Measurements from ENCODE around the gene ZNF888.
A peak's percentile ranks its signal among the peaks of the same experiment; 100 is the strongest.
"Not testable (repeated sequence)": the region's sequence is repeated elsewhere in the genome, so short reads cannot be mapped to it uniquely, and the experiment has no call there.

Gene ZNF888

GRCh38 chr19:52936151-52936953 is 13.1 kb upstream of the ZNF888 start:
- H3K27ac ChIP-seq (ENCODE audit: low read depth, low read length), result no peak overlapping the region
- WGBS (ENCODE audit: extremely low coverage, insufficient coverage, low lambda C conversion rate), result no CpG with 5 or more reads among the region's 12 CpGs
- H3K4me2 ChIP-seq (ENCODE audit: low read length), result no peak overlapping the region

GRCh38 chr19:52935434-52935833 is 12.2 kb upstream of the ZNF888 start:
- Histone ChIP-seq H3K4me1 (ENCODE audit: control insufficient read depth, low read depth, low read length) (no peaks in the 10 kb centered on the region), H3K79me2 (ENCODE audit: control insufficient read depth, insufficient read depth, low read length) (peaks cover 9% of the 10 kb centered on the region), H3K4me3 (ENCODE audit: low read length) (no peak overlapping the region), H3K4ac (ENCODE audit: low read depth, low read length) (no peak overlapping the region), H2AK5ac (ENCODE audit: low read length) (no peak overlapping the region), H3K4me2 (ENCODE audit: low read length) (no peak overlapping the region), H3K18ac (ENCODE audit: low read length) (no peak overlapping the region), H2BK15ac (replicated peaks; ENCODE audit: low read depth) (no peak overlapping the region), H3K56ac (ENCODE audit: low read length) (no peak overlapping the region), H3K79me1 (ENCODE audit: low read length) (peaks cover 13% of the 10 kb centered on the region), H2BK5ac (ENCODE audit: low read length) (no peak overlapping the region), H3K23ac (ENCODE audit: low read length) (no peak overlapping the region), H3K27ac (ENCODE audit: low read depth, low read length) (no peak overlapping the region), H4K5ac (ENCODE audit: low read length) (no peak overlapping the region), H2BK120ac (ENCODE audit: low read depth, low read length) (no peak overlapping the region), H3K36me3 (ENCODE audit: control insufficient read depth, insufficient read depth, low read length) (no peaks in the 10 kb centered on the region), H3K9ac (ENCODE audit: low read length) (no peak overlapping the region), H3K27me3 (ENCODE audit: insufficient read depth, low read length, poor library complexity) (no peaks in the 10 kb centered on the region), H4K8ac (ENCODE audit: low read depth, low read length) (no peak overlapping the region)
- WGBS (ENCODE audit: extremely low coverage, insufficient coverage, low lambda C conversion rate), result no CpG with 5 or more reads among the region's 8 CpGs
- no peak for DNase-seq

More at GRCh38 chr19:52936151-52936953, 13.1 kb upstream of the ZNF888 start:
- no peak for DNase-seq
- peaks cover 10% of the 10 kb centered on the region for H3K79me2 ChIP-seq (ENCODE audit: control insufficient read depth, insufficient read depth, low read length)
- H3K4ac ChIP-seq (ENCODE audit: low read depth, low read length), result no peak overlapping the region
- H3K79me1 ChIP-seq (ENCODE audit: low read length), result peaks cover 13% of the 10 kb centered on the region
- H2BK5ac ChIP-seq (ENCODE audit: low read length), result no peak overlapping the region
- no peak overlapping the region for H4K5ac ChIP-seq (ENCODE audit: low read length)
- H3K23ac ChIP-seq (ENCODE audit: low read length), result no peak overlapping the region
- H3K36me3 ChIP-seq (ENCODE audit: control insufficient read depth, insufficient read depth, low read length), result no peaks in the 10 kb centered on the region
- H3K4me1 ChIP-seq (ENCODE audit: control insufficient read depth, low read depth, low read length), result no peaks in the 10 kb centered on the region
- no peak overlapping the region for H2BK15ac ChIP-seq (replicated peaks; ENCODE audit: low read depth)
- H3K4me3 ChIP-seq (ENCODE audit: low read length), result no peak overlapping the region
- no peak overlapping the region for H4K8ac ChIP-seq (ENCODE audit: low read depth, low read length)
- no peak overlapping the region for H3K18ac ChIP-seq (ENCODE audit: low read length)
- H3K56ac ChIP-seq (ENCODE audit: low read length), result no peak overlapping the region
- no peaks in the 10 kb centered on the region for H3K27me3 ChIP-seq (ENCODE audit: insufficient read depth, low read length, poor library complexity)
- H2BK120ac ChIP-seq (ENCODE audit: low read depth, low read length), result no peak overlapping the region
- no peak overlapping the region for H2AK5ac ChIP-seq (ENCODE audit: low read length)
- no peak overlapping the region for H3K9ac ChIP-seq (ENCODE audit: low read length)

GRCh38 chr19:52924641-52925040 is 1.4 kb upstream of the ZNF888 start:
- H3K36me3 ChIP-seq (ENCODE audit: control insufficient read depth, insufficient read depth, low read length); DNase-seq; H3K4me3 ChIP-seq (ENCODE audit: low read length); H3K79me1 ChIP-seq (ENCODE audit: low read length); H3K79me2 ChIP-seq (ENCODE audit: control insufficient read depth, insufficient read depth, low read length); H3K27me3 ChIP-seq (ENCODE audit: insufficient read depth, low read length, poor library complexity); H3K27ac ChIP-seq (ENCODE audit: low read depth, low read length); H4K5ac ChIP-seq (ENCODE audit: low read length); H3K56ac ChIP-seq (ENCODE audit: low read length); H3K4me1 ChIP-seq (ENCODE audit: control insufficient read depth, low read depth, low read length); H3K18ac ChIP-seq (ENCODE audit: low read length); H2BK15ac ChIP-seq (replicated peaks; ENCODE audit: low read depth); H4K8ac ChIP-seq (ENCODE audit: low read depth, low read length); H2BK5ac ChIP-seq (ENCODE audit: low read length); H3K4ac ChIP-seq (ENCODE audit: low read depth, low read length); H2BK120ac ChIP-seq (ENCODE audit: low read depth, low read length); H3K23ac ChIP-seq (ENCODE audit: low read length); H3K4me2 ChIP-seq (ENCODE audit: low read length); H3K9ac ChIP-seq (ENCODE audit: low read length); H2AK5ac ChIP-seq (ENCODE audit: low read length): not testable (repeated sequence)
- WGBS (ENCODE audit: extremely low coverage, insufficient coverage, low lambda C conversion rate), result no CpG with 5 or more reads among the region's 9 CpGs

- H2BK120ac ChIP-seq (ENCODE audit: low read depth, low read length), result no peak overlapping the region
- no peak overlapping the region for H3K23ac ChIP-seq (ENCODE audit: low read length)
- H3K56ac ChIP-seq (ENCODE audit: low read length), result no peak overlapping the region
- no peak overlapping the region for H3K4ac ChIP-seq (ENCODE audit: low read depth, low read length)
- no peak overlapping the region for H2AK5ac ChIP-seq (ENCODE audit: low read length)
- peak overlapping the region; percentile 16 for H3K9ac ChIP-seq (ENCODE audit: low read length)
- H3K79me2 ChIP-seq (ENCODE audit: control insufficient read depth, insufficient read depth, low read length), result no peaks in the 10 kb centered on the region
- H4K5ac ChIP-seq (ENCODE audit: low read length), result no peak overlapping the region
- no peak overlapping the region for H2BK15ac ChIP-seq (replicated peaks; ENCODE audit: low read depth)
- no peak overlapping the region for H3K4me3 ChIP-seq (ENCODE audit: low read length)
- no peak overlapping the region for H3K4me2 ChIP-seq (ENCODE audit: low read length)
- peak overlapping the region; percentile 1 for H4K8ac ChIP-seq (ENCODE audit: low read depth, low read length)
- no peak overlapping the region for H3K18ac ChIP-seq (ENCODE audit: low read length)
- no peaks in the 10 kb centered on the region for H3K36me3 ChIP-seq (ENCODE audit: control insufficient read depth, insufficient read depth, low read length)
- WGBS (ENCODE audit: extremely low coverage, insufficient coverage, low lambda C conversion rate), result no CpG with 5 or more reads among the region's 18 CpGs
- H2BK5ac ChIP-seq (ENCODE audit: low read length), result no peak overlapping the region
- peak; percentile 83 for DNase-seq
- H3K27me3 ChIP-seq (ENCODE audit: insufficient read depth, low read length, poor library complexity), result no peaks in the 10 kb centered on the region
- H3K79me1 ChIP-seq (ENCODE audit: low read length), result no peaks in the 10 kb centered on the region
- H3K4me1 ChIP-seq (ENCODE audit: control insufficient read depth, low read depth, low read length), result no peaks in the 10 kb centered on the region
- H3K27ac ChIP-seq (ENCODE audit: low read depth, low read length), result no peak overlapping the region
These were observed 758 bp upstream of the ZNF888 start for GRCh38 chr19:52923778-52924593.

DNA sequence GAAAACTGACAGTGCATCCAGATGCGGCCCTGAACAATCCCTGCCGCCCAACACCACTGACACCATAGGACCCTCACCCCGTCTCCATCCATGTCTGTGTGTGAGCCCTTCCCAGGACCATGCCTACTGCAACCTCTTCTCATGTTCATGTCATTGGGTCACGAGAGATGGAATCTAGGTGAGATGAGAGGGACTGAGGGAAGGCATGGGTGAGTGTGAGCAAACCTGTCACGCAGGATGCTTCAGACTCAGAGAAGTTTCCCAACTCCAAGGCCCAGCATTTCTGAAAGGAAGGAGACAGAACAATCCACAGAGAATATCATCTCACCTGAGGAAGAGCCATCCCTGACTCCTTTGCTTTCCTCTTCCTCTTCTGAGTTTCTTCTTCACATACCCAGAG is 5.7 kb downstream of the ZNF888 start:
- Histone ChIP-seq H4K8ac (ENCODE audit: low read depth, low read length) (no peak overlapping the region), H2BK15ac (replicated peaks; ENCODE audit: low read depth) (no peak overlapping the region), H3K56ac (ENCODE audit: low read length) (no peak overlapping the region), H3K4me1 (ENCODE audit: control insufficient read depth, low read depth, low read length) (no peaks in the 10 kb centered on the region), H3K23ac (ENCODE audit: low read length) (no peak overlapping the region), H4K5ac (ENCODE audit: low read length) (no peak overlapping the region), H2BK120ac (ENCODE audit: low read depth, low read length) (no peak overlapping the region), H3K27ac (ENCODE audit: low read depth, low read length) (no peak overlapping the region), H3K9ac (ENCODE audit: low read length) (no peak overlapping the region), H2BK5ac (ENCODE audit: low read length) (no peak overlapping the region), H3K79me2 (ENCODE audit: control insufficient read depth, insufficient read depth, low read length) (no peaks in the 10 kb centered on the region), H3K27me3 (ENCODE audit: insufficient read depth, low read length, poor library complexity) (no peaks in the 10 kb centered on the region), H3K18ac (ENCODE audit: low read length) (no peak overlapping the region), H2AK5ac (ENCODE audit: low read length) (no peak overlapping the region), H3K4me3 (ENCODE audit: low read length) (no peak overlapping the region), H3K36me3 (ENCODE audit: control insufficient read depth, insufficient read depth, low read length) (peaks cover 1% of the 10 kb centered on the region), H3K4me2 (ENCODE audit: low read length) (no peak overlapping the region), H3K4ac (ENCODE audit: low read depth, low read length) (no peak overlapping the region), H3K79me1 (ENCODE audit: low read length) (no peaks in the 10 kb centered on the region)
- WGBS (ENCODE audit: extremely low coverage, insufficient coverage, low lambda C conversion rate), result no CpG with 5 or more reads among the region's 5 CpGs
- DNase-seq, result no peak

All from mesendoderm (in vitro differentiated cells).